A549 (cell line): ENCODE measurements around the gene EFEMP1. TPM values are rescaled to one million over a fixed set of nuclear protein-coding genes. Genes with fewer than 3 reads are reported as not detected.

ENCODE experiments used
- ATAC-seq, 2 experiments: fragments of 200-7000 bp in 1 of 2; fragments of >200 bp in 1 of 2; cut with Nextera tagmentation in 1 of 2; cut with Tn5 transposase in 1 of 2; 3 replicates each; pipeline versions ENCODE4 v1.8.0 to v1.9.1; 2018 to 2020; ENCODE audit warnings: mild to moderate bottlenecking in 1 of 2, moderate library complexity in 1 of 2
- CTCF ChIA-PET: fragments of 300-600 bp; sonication (Branson Sonifier 250); formaldehyde crosslinking; extraction: SDS; loops from one replicate; lab custom pipeline; 2021; ENCODE audit warnings: antibody characterized with exemption, inconsistent platforms; lab: Yijun Ruan, JAX
- POLR2A ChIA-PET: fragments of 350-600 bp; formaldehyde crosslinking; extraction: SDS; loops from one replicate; lab custom pipeline; 2021; ENCODE audit warnings: antibody characterized with exemption, inconsistent platforms; lab: Yijun Ruan, JAX
- DNase-seq, 2 experiments: peaks; one replicate each; pipeline versions ENCODE4 v3.0.0 to v3.0.0-alpha.2; 2011 to 2016; ENCODE audit warnings: low read depth in 1 of 2, low spot score in 1 of 2
- FAIRE-seq: peaks from 2 replicates; lab custom pipeline; 2011; peaks lifted over from hg19 to GRCh38; lab: Jason Lieb, UNC
- H3K27ac ChIP-seq, 2 experiments: fragments of >200 bp; sonication (Bioruptor Twin); formaldehyde crosslinking; 3 replicates each; pipeline ENCODE4 v1.5.1; 2016 to 2017
- H3K4me1 ChIP-seq: fragments of >200 bp; sonication (Bioruptor Twin); formaldehyde crosslinking; 3 replicates; pipeline ENCODE4 v1.6.1; 2016
- H3K4me2 ChIP-seq: fragments of >200 bp; sonication (Bioruptor Twin); formaldehyde crosslinking; 3 replicates; pipeline ENCODE4 v1.6.1; 2016
- H3K4me3 ChIP-seq: fragments of >200 bp; sonication (Bioruptor Twin); formaldehyde crosslinking; 3 replicates; pipeline ENCODE4 v1.5.1; 2016
- H3K9me3 ChIP-seq: fragments of >200 bp; sonication (Bioruptor Twin); formaldehyde crosslinking; 3 replicates; pipeline ENCODE4 v1.6.1; 2016
- BHLHE40 ChIP-seq: IDR thresholded peaks from 2 replicates; pipeline ENCODE4 v1.6.1; 2012; ENCODE audit warnings: low read depth, low read length, inconsistent platforms
- E2F6 ChIP-seq: IDR thresholded peaks from 2 replicates; pipeline ENCODE4 v1.6.1; 2012; ENCODE audit warnings: low read depth, borderline replicate concordance
- EP300 ChIP-seq, 2 experiments: fragments of >200 bp; sonication (Bioruptor Twin); formaldehyde crosslinking; IDR thresholded peaks; 2 replicates in 1 of 2; 3 replicates in 1 of 2; pipeline ENCODE4 v1.6.1; 2016 to 2017
- FOSB ChIP-seq: fragments of 250-450 bp; sonication (Bioruptor Pico); IDR thresholded peaks from 2 replicates; pipeline ENCODE4 v1.5.0; 2020; ENCODE audit warnings: mild to moderate bottlenecking, moderate library complexity
- FOXS1 ChIP-seq: fragments of 250-450 bp; sonication (Bioruptor Pico); IDR thresholded peaks from 2 replicates; pipeline ENCODE4 v1.5.0; 2020; ENCODE audit warnings: mild to moderate bottlenecking, moderate library complexity
- HDAC2 ChIP-seq: fragments of 200-600 bp; sonication (generic); IDR thresholded peaks from 2 replicates; pipeline ENCODE4 v1.6.1; 2016
- HES2 ChIP-seq: fragments of >200 bp; sonication (Bioruptor Twin); formaldehyde crosslinking; IDR thresholded peaks from 2 replicates; pipeline ENCODE4 v1.6.1; 2016
- HOXA7 ChIP-seq: fragments of 250-450 bp; sonication (Bioruptor Pico); IDR thresholded peaks from 2 replicates; pipeline ENCODE4 v1.5.0; 2020; ENCODE audit warnings: mild to moderate bottlenecking, moderate library complexity
- HOXB13 ChIP-seq: fragments of 250-450 bp; sonication (Bioruptor Pico); IDR thresholded peaks from 2 replicates; pipeline ENCODE4 v1.5.0; 2020; ENCODE audit warnings: low read depth, mild to moderate bottlenecking, moderate library complexity
- JUN ChIP-seq, 2 experiments: fragments of >200 bp; sonication (Bioruptor Twin); formaldehyde crosslinking; IDR thresholded peaks; 2 replicates in 1 of 2; 3 replicates in 1 of 2; pipeline ENCODE4 v1.6.1; 2016 to 2017
- MAZ ChIP-seq: fragments of 150-350 bp; IDR thresholded peaks from 2 replicates; pipeline ENCODE4 v1.6.1; 2014; ENCODE audit warnings: antibody characterized with exemption, low read depth, low read length, borderline replicate concordance
- NPAS2 ChIP-seq: fragments of 250-450 bp; sonication (Bioruptor Pico); IDR thresholded peaks from 2 replicates; pipeline ENCODE4 v1.8.0; 2022; ENCODE audit warnings: mild to moderate bottlenecking, moderate library complexity, borderline replicate concordance
- PBX3 ChIP-seq: IDR thresholded peaks from 2 replicates; pipeline ENCODE4 v1.6.1; 2012
- PHF8 ChIP-seq: fragments of 200-600 bp; sonication (generic); IDR thresholded peaks from 2 replicates; pipeline ENCODE4 v1.6.1; 2016; ENCODE audit warnings: low read depth, mild to moderate bottlenecking, antibody characterized with exemption, moderate library complexity, borderline replicate concordance
- POLR2A ChIP-seq: IDR thresholded peaks from 2 replicates; pipeline ENCODE4 v1.6.1; 2012; ENCODE audit warnings: mild to moderate bottlenecking, low read length
- RAD21 ChIP-seq, 2 experiments: fragments of >200 bp in 1 of 2; sonication (Bioruptor Twin) in 1 of 2; formaldehyde crosslinking in 1 of 2; IDR thresholded peaks in 1 of 2; conservative IDR thresholded peaks in 1 of 2; 2 replicates in 1 of 2; 3 replicates in 1 of 2; pipeline ENCODE4 v1.6.1; 2012 to 2018; ENCODE audit warnings: inconsistent platforms in 1 of 2
- RCOR1 ChIP-seq: fragments of 150-350 bp; IDR thresholded peaks from 2 replicates; pipeline ENCODE4 v1.6.1; 2014; ENCODE audit warnings: antibody characterized with exemption, low read length, low read depth
- RFX5 ChIP-seq: fragments of 450-650 bp; IDR thresholded peaks from 2 replicates; pipeline ENCODE4 v1.7.1; 2014; ENCODE audit warnings: antibody characterized with exemption, mild to moderate bottlenecking, moderate library complexity
- RNF2 ChIP-seq: fragments of 200-600 bp; sonication (generic); IDR thresholded peaks from 2 replicates; pipeline ENCODE4 v1.6.1; 2016; ENCODE audit warnings: low read depth, mild to moderate bottlenecking, antibody characterized with exemption, moderate library complexity, borderline replicate concordance
- TFCP2L1 ChIP-seq: fragments of 250-450 bp; sonication (Bioruptor Pico); IDR thresholded peaks from 2 replicates; pipeline ENCODE4 v1.5.0; 2021; ENCODE audit warnings: mild to moderate bottlenecking
- TP53 ChIP-seq: fragments of 250-450 bp; sonication (Bioruptor Pico); IDR thresholded peaks from 2 replicates; pipeline ENCODE4 v1.5.0; 2021; ENCODE audit warnings: mild to moderate bottlenecking, moderate library complexity
- ZFP36 ChIP-seq: fragments of 450-650 bp; IDR thresholded peaks from 2 replicates; pipeline ENCODE4 v1.6.1; 2014; ENCODE audit warnings: borderline replicate concordance; ENCODE audit not compliant: partially characterized antibody
- ZNF302 ChIP-seq: fragments of 250-450 bp; sonication (Bioruptor Pico); IDR thresholded peaks from 2 replicates; pipeline ENCODE4 v1.9.0; 2021; ENCODE audit warnings: inconsistent platforms, mild to moderate bottlenecking, moderate library complexity
- WGBS: methylation state at CpG from one replicate; pipeline ENCODE4 v1.1.6; 2017; ENCODE audit errors: missing lambda C conversion rate; 5-methylcytosine and 5-hydroxymethylcytosine counted together
- polyA plus RNA-seq, 4 experiments: library from polyadenylated mRNA; depleted of rRNA in 3 of 4; stranded (reverse); fragments of >200 nt; fragmentation: RNase III in 1 of 4; extraction: RNeasy Plus Mini Kit Qiagen cat#74134 plus additional on column Dnase treatment in 1 of 4; gene quantifications; 2 replicates in 3 of 4; 3 replicates in 1 of 4; pipeline ENCODE4 v1.2.3, GENCODE V29; 2011 to 2017
- TF ChIP-seq, protein P1 (sequence below): fragments of 250-450 bp; sonication (Bioruptor Pico); IDR thresholded peaks from 2 replicates; pipeline ENCODE4 v1.5.0; 2021; ENCODE audit warnings: mild to moderate bottlenecking, moderate library complexity, borderline replicate concordance
- TF ChIP-seq, protein P2 (sequence below): fragments of 450-650 bp; IDR thresholded peaks from 2 replicates; pipeline ENCODE4 v1.6.1; 2014; ENCODE audit warnings: antibody characterized with exemption

EFEMP1 gene
- polyA plus RNA-seq, 2 of the 4 experiments (the other 2 are of a cell fraction): 48.5 to 59.2 TPM

- no peak; a peak in 1 of 6 replicates for ATAC-seq
- no peaks in the 10 kb centered on the region for H3K4me1 ChIP-seq
- no peak overlapping the region for H3K4me3 ChIP-seq
- no peak for TF ChIP-seq JUN (IDR thresholded peaks at IDR 0.05)
- TF ChIP-seq POLR2A: no peak
- TF ChIP-seq RFX5: no peak
- no peak for TF ChIP-seq HES2
- no peak for TF ChIP-seq NPAS2 (CRISPR knock-in tag)
- no peak for TF ChIP-seq MAZ
- POLR2A ChIA-PET: no interaction called here
- no peak for FAIRE-seq
- no peak overlapping the region for H3K4me2 ChIP-seq
- no peak overlapping the region for H3K27ac ChIP-seq
- H3K9me3 ChIP-seq: no peaks in the 10 kb centered on the region
- CTCF ChIA-PET: interaction anchor here (0.9 to 1.1 kb wide), 2 partner anchors 10 to 28 kb away, joined by 3 to 4 read pairs; partner anchors contain the start of gene EFEMP1
- DNase-seq: no peak
- WGBS: 68% methylated on average over 2 of the region's 2 CpGs
These were observed 28.9 kb downstream of the EFEMP1 start for GRCh38 chr2:55894720-55895119.

DNA sequence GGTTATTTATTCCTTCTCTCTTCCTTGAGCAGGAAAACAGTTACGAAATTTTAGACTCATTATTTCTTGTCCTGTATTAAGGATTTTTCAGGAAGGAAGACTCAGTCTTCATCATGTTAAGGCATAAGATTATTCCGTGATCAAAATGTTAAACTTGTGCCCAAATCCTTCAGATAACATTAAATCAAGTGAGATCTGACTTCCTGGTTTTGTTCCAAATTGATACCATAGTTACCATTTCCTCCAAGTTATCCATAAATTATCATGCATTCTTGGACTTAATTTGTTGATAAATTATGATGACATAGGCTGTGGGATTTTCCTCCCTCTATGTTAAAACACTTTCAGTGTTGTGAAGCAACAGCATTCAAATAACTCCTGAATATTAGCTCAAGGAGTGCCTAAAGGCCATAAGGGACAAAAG is 31.9 kb downstream of the EFEMP1 start:
- ATAC-seq (no peak), DNase-seq (no peak), FAIRE-seq (no peak)
- ChIA-PET CTCF (interaction anchor here (1.3 kb wide), 1 partner anchor 10 kb away, joined by 3 read pairs; no protein-coding TSS in a partner anchor), POLR2A (no interaction called here)
- H3K9me3 ChIP-seq: no peaks in the 10 kb centered on the region
- no peak overlapping the region for H3K4me3 ChIP-seq
- WGBS: 90% methylated on average over 2 of the region's 2 CpGs
- H3K4me2 ChIP-seq: no peak overlapping the region
- no peak for TF ChIP-seq ZFP36
- TF ChIP-seq RCOR1: no peak
- no peak for TF ChIP-seq MAZ
- no peak for TF ChIP-seq HDAC2
- TF ChIP-seq FOXS1 (CRISPR knock-in tag): no peak
- TF ChIP-seq TFCP2L1 (CRISPR knock-in tag): no peak
- TF ChIP-seq RNF2: no peak
- no peak for TF ChIP-seq FOSB
- TF ChIP-seq, protein P1, sequence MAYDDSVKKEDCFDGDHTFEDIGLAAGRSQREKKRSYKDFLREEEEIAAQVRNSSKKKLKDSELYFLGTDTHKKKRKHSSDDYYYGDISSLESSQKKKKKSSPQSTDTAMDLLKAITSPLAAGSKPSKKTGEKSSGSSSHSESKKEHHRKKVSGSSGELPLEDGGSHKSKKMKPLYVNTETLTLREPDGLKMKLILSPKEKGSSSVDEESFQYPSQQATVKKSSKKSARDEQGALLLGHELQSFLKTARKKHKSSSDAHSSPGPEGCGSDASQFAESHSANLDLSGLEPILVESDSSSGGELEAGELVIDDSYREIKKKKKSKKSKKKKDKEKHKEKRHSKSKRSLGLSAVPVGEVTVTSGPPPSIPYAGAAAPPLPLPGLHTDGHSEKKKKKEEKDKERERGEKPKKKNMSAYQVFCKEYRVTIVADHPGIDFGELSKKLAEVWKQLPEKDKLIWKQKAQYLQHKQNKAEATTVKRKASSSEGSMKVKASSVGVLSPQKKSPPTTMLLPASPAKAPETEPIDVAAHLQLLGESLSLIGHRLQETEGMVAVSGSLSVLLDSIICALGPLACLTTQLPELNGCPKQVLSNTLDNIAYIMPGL (CRISPR knock-in tag): no peak
- no peak for TF ChIP-seq ZNF302
- TF ChIP-seq PHF8: no peak
- TF ChIP-seq, protein P2, sequence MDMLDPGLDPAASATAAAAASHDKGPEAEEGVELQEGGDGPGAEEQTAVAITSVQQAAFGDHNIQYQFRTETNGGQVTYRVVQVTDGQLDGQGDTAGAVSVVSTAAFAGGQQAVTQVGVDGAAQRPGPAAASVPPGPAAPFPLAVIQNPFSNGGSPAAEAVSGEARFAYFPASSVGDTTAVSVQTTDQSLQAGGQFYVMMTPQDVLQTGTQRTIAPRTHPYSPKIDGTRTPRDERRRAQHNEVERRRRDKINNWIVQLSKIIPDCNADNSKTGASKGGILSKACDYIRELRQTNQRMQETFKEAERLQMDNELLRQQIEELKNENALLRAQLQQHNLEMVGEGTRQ: no peak
- no peak for TF ChIP-seq E2F6
- TF ChIP-seq EP300 (IDR thresholded peaks at IDR 0.05): no peak
- no peak for TF ChIP-seq PBX3
- TF ChIP-seq TP53: no peak
- no peak for TF ChIP-seq RAD21 (conservative IDR thresholded peaks at IDR 0.05 in 1 of 2, IDR thresholded peaks at IDR 0.05 in 1 of 2)
- no peak for TF ChIP-seq HOXB13 (CRISPR knock-in tag)
- TF ChIP-seq HOXA7: no peak
- no peak for TF ChIP-seq BHLHE40
- TF ChIP-seq, all 56 proteins: peak for 0
- Histone ChIP-seq H3K4me1 (peaks cover 23% of the 10 kb centered on the region), H3K27ac (no peak overlapping the region)
